KMS-11 (cell line): Measurements from ENCODE around the gene RTP5.

Source experiments
- H2AFZ ChIP-seq: fragments of 200-600 bp; sonication (generic); 2 replicates; pipeline ENCODE4 v1.6.1; 2016; ENCODE audit warnings: antibody characterized with exemption, mixed run types, low read depth
- H3K27ac ChIP-seq: fragments of 200-600 bp; sonication (generic); 2 replicates; pipeline ENCODE4 v1.6.1; 2016; ENCODE audit warnings: mild to moderate bottlenecking, mixed run types
- H3K27me3 ChIP-seq: fragments of 200-600 bp; sonication (generic); 2 replicates; pipeline ENCODE4 v1.6.1; 2017; ENCODE audit warnings: mild to moderate bottlenecking, low read depth, mixed run types, moderate library complexity; ENCODE audit not compliant: insufficient read depth
- H3K36me3 ChIP-seq: fragments of 200-600 bp; sonication (generic); 2 replicates; pipeline ENCODE4 v1.6.1; 2017; ENCODE audit warnings: mild to moderate bottlenecking, mixed run types; ENCODE audit not compliant: insufficient read depth
- H3K4me1 ChIP-seq: fragments of 200-600 bp; sonication (generic); 2 replicates; pipeline ENCODE4 v1.6.1; 2016; ENCODE audit warnings: mild to moderate bottlenecking, low read depth, mixed run types; ENCODE audit not compliant: poor library complexity, severe bottlenecking
- H3K4me2 ChIP-seq: fragments of 200-600 bp; sonication (generic); 2 replicates; pipeline ENCODE4 v1.7.0; 2016; ENCODE audit warnings: mild to moderate bottlenecking, mixed run types
- H3K4me3 ChIP-seq: fragments of 200-600 bp; sonication (generic); IDR thresholded peaks from 2 replicates; pipeline ENCODE4 v1.6.1; 2017; ENCODE audit warnings: low read depth, low read length, mixed read lengths; ENCODE audit not compliant: insufficient read depth
- H3K79me2 ChIP-seq: fragments of 200-600 bp; sonication (generic); 2 replicates; pipeline ENCODE4 v1.6.1; 2016; ENCODE audit warnings: low read depth, mixed run types; ENCODE audit not compliant: insufficient read depth
- H3K9ac ChIP-seq: fragments of 200-600 bp; sonication (generic); 2 replicates; pipeline ENCODE4 v1.6.1; 2016; ENCODE audit warnings: mild to moderate bottlenecking, mixed run types
- H4K20me1 ChIP-seq: fragments of 200-600 bp; sonication (generic); 2 replicates; pipeline ENCODE4 v1.6.1; 2016; ENCODE audit warnings: mild to moderate bottlenecking, mixed run types; ENCODE audit not compliant: insufficient read depth
- CTCF ChIP-seq: fragments of 200-600 bp; sonication (generic); conservative IDR thresholded peaks from 2 replicates; pipeline ENCODE4 v1.6.1; 2017; ENCODE audit warnings: low read depth, mild to moderate bottlenecking, antibody characterized with exemption, low read length, moderate library complexity, mixed read lengths

The RTP5 gene

GRCh38 chr2:241866790-241867645 is 2.5 kb upstream of the RTP5 start:
- no peak overlapping the region for H3K4me2 ChIP-seq
- H3K27me3 ChIP-seq: peaks cover 22% of the 10 kb centered on the region; the same call in 1 of the 2 replicates
- no peak overlapping the region for H2AFZ ChIP-seq
- H3K9ac ChIP-seq: no peak overlapping the region
- no peaks in the 10 kb centered on the region for H3K4me1 ChIP-seq
- TF ChIP-seq CTCF: no peak
- no peak overlapping the region for H3K4me3 ChIP-seq
- H4K20me1 ChIP-seq: no peaks in the 10 kb centered on the region
- H3K79me2 ChIP-seq: no peaks in the 10 kb centered on the region
- H3K36me3 ChIP-seq: no peaks in the 10 kb centered on the region
- no peak overlapping the region for H3K27ac ChIP-seq

GRCh38 chr2:241867776-241868420 is 1.6 kb upstream of the RTP5 start:
- Histone ChIP-seq H3K27ac (no peak overlapping the region), H3K36me3 (no peaks in the 10 kb centered on the region)

GRCh38 chr2:241868661-241869081 is 858 bp upstream of the RTP5 start:
- Histone ChIP-seq H3K79me2 (no peaks in the 10 kb centered on the region), H3K36me3 (no peaks in the 10 kb centered on the region), H2AFZ (no peak overlapping the region; the same call in 1 of the 2 replicates), H3K4me1 (no peaks in the 10 kb centered on the region), H4K20me1 (no peaks in the 10 kb centered on the region), H3K27me3 (peaks cover 23% of the 10 kb centered on the region; the same call in 1 of the 2 replicates), H3K27ac (no peak overlapping the region), H3K9ac (no peak overlapping the region), H3K4me3 (no peak overlapping the region), H3K4me2 (no peak overlapping the region)
- no peak for TF ChIP-seq CTCF

More at GRCh38 chr2:241867776-241868420, 1.6 kb upstream of the RTP5 start:
- TF ChIP-seq CTCF: no peak
- Histone ChIP-seq H3K9ac (no peak overlapping the region), H3K4me3 (no peak overlapping the region), H2AFZ (no peak overlapping the region), H3K79me2 (no peaks in the 10 kb centered on the region), H3K4me1 (no peaks in the 10 kb centered on the region), H4K20me1 (no peaks in the 10 kb centered on the region), H3K4me2 (no peak overlapping the region), H3K27me3 (peaks cover 23% of the 10 kb centered on the region; the same call in 1 of the 2 replicates)

- Histone ChIP-seq H3K27me3 (peaks cover 27% of the 10 kb centered on the region; the same call in 1 of the 2 replicates), H3K4me3 (no peak overlapping the region), H3K4me1 (no peaks in the 10 kb centered on the region), H3K9ac (no peak overlapping the region), H3K4me2 (no peak overlapping the region), H3K79me2 (no peaks in the 10 kb centered on the region), H2AFZ (no peak overlapping the region), H4K20me1 (no peaks in the 10 kb centered on the region), H3K27ac (no peak overlapping the region), H3K36me3 (no peaks in the 10 kb centered on the region)
- TF ChIP-seq CTCF: no peak
Measured at GRCh38 chr2:241870081-241870541, 582 bp downstream of the RTP5 start.
